Ovary (tissue), 3 donors: ENCODE results near the gene TP73.

Experiments
- CTCF ChIP-seq, 3 donors: fragments of 450-650 bp in 2 of 3; fragments of 200-600 bp in 1 of 3; IDR thresholded peaks; one replicate each; pipeline versions ENCODE4 v1.5.1 to v1.8.0; 2016 to 2022; ENCODE audit warnings: antibody characterized with exemption in 3 of 3, mild to moderate bottlenecking in 1 of 3
- POLR2A ChIP-seq: fragments of 450-650 bp; IDR thresholded peaks from one replicate; pipeline ENCODE4 v1.6.1; 2017; ENCODE audit warnings: antibody characterized with exemption, mild to moderate bottlenecking, moderate library complexity
- donor health status: DM: no; HTN: no; CAD: no.

GRCh38 chr1:3607703-3608065 is 44.6 kb upstream of the TP73 start:
- TF ChIP-seq CTCF (IDR thresholded peaks at IDR 0.05) (no peak), POLR2A (no peak)
